SK-MEL-5 (cell line): ENCODE measurements around the gene BPGM. TPM values are rescaled to one million over a fixed set of nuclear protein-coding genes. Genes with fewer than 3 reads are reported as not detected.
"Not testable (repeated sequence)": the region's sequence is repeated elsewhere in the genome, so short reads cannot be mapped to it uniquely, and the experiment has no call there.

Source experiments
- DNase-seq: peaks from one replicate; pipeline ENCODE4 v3.0.0-alpha.2; 2016; ENCODE audit warnings: low read depth, low spot score
- in situ Hi-C: cut with HindIII; loops from 2 replicates; pipeline ENCODE4 v1.10.0; 2016; ENCODE audit warnings: low sequenced_read_pairs, high pct_unique_total_duplicates, low pct_unique_long_range_greater_than_20kb
- total RNA-seq: library from RNA; depleted of rRNA; stranded (reverse); fragments of >200 nt; shearing (Covaris generic); gene quantifications from 2 replicates; pipeline ENCODE4 v1.2.3, GENCODE V29; 2014

BPGM gene
- total RNA-seq, 1 experiment from 2014 or later: 22.6 TPM

- in situ Hi-C loops: no loop called here
- no peak for DNase-seq
Observed at GRCh38 chr7:134651991-134652390, 5.3 kb downstream of the BPGM start.

- DNase-seq: no peak
- in situ Hi-C loops: no loop called here
Observed at GRCh38 chr7:134654104-134654775, 7.6 kb downstream of the BPGM start.

- in situ Hi-C loops: no loop called here
- no peak for DNase-seq
Observed at GRCh38 chr7:134657526-134657925, 10.9 kb downstream of the BPGM start.

GRCh38 chr7:134660242-134660785 is 13.7 kb downstream of the BPGM start:
- DNase-seq: no peak

GRCh38 chr7:134660961-134661376 is 14.3 kb downstream of the BPGM start:
- no peak for DNase-seq
- in situ Hi-C loops: no loop called here

More at GRCh38 chr7:134660242-134660785, 13.7 kb downstream of the BPGM start:
- in situ Hi-C loops: no loop called here

GRCh38 chr7:134662166-134662870 is 15.7 kb downstream of the BPGM start:
- no peak for DNase-seq
- in situ Hi-C loops: no loop called here

- in situ Hi-C loops: no loop called here
- no peak for DNase-seq
Observed at GRCh38 chr7:134662871-134663205, 16.2 kb downstream of the BPGM start.

GRCh38 chr7:134665045-134665444 is 18.4 kb downstream of the BPGM start:
- DNase-seq, in situ Hi-C loops: not testable (repeated sequence)

GRCh38 chr7:134667899-134668298 is 21.2 kb downstream of the BPGM start:
- DNase-seq: no peak
- in situ Hi-C loops: no loop called here

- in situ Hi-C loops: no loop called here
- no peak for DNase-seq
Observed at GRCh38 chr7:134669388-134669787, 22.7 kb downstream of the BPGM start.

GRCh38 chr7:134669845-134670373 is 23.3 kb downstream of the BPGM start:
- in situ Hi-C loops: no loop called here
- peak; percentile 76 for DNase-seq

- in situ Hi-C loops: no loop called here
- DNase-seq: no peak
Observed at GRCh38 chr7:134671609-134672008, 25.0 kb downstream of the BPGM start.

GRCh38 chr7:134674424-134674823 is 27.8 kb downstream of the BPGM start:
- in situ Hi-C loops: no loop called here

GRCh38 chr7:134676743-134677142 is 30.1 kb downstream of the BPGM start:
- in situ Hi-C loops: no loop called here

More at GRCh38 chr7:134674424-134674823, 27.8 kb downstream of the BPGM start:
- DNase-seq: no peak

GRCh38 chr7:134678115-134678514 is 31.5 kb downstream of the BPGM start:
- in situ Hi-C loops: no loop called here
- DNase-seq: no peak

More at GRCh38 chr7:134676743-134677142, 30.1 kb downstream of the BPGM start:
- DNase-seq: peak; percentile 58

- in situ Hi-C loops: no loop called here
- DNase-seq: no peak
Observed at GRCh38 chr7:134679006-134679405, 32.4 kb downstream of the BPGM start.

GRCh38 chr7:134684165-134684564 is 37.5 kb downstream of the BPGM start:
- no peak for DNase-seq
- in situ Hi-C loops: no loop called here

GRCh38 chr7:134685250-134685649 is 38.6 kb downstream of the BPGM start:
- peak; percentile 83 for DNase-seq
- in situ Hi-C loops: no loop called here

GRCh38 chr7:134686786-134687185 is 40.1 kb downstream of the BPGM start:
- DNase-seq: peak; percentile 63

More at GRCh38 chr7:134686786-134687185, 40.1 kb downstream of the BPGM start:
- in situ Hi-C loops: no loop called here
